ENCODE results near the gene ATP2B3. TPM values are rescaled to one million over a fixed set of nuclear protein-coding genes. Genes with fewer than 3 reads are reported as not detected.

ATP2B3 gene
- total and polyA plus RNA-seq, 2 donors (not counting 3 experiments of a cell fraction or from before 2014, with no cell fraction given): 0.01 to 0.07 TPM

- no peaks in the 10 kb centered on the region for H3K4me1 ChIP-seq (ENCODE audit: control insufficient read depth, extremely low read depth, insufficient read depth, low read length)
- no peak for DNase-seq (ENCODE audit: low read depth, low spot score)
- H4K20me1 ChIP-seq (replicated peaks; ENCODE audit: control insufficient read depth, extremely low read depth, insufficient read depth, low read length): no peaks in the 10 kb centered on the region
- H3K36me3 ChIP-seq (ENCODE audit: control insufficient read depth in 2 of 2, extremely low read depth in 1 of 2, insufficient read depth in 2 of 2, low read length in 2 of 2): no peaks in the 10 kb centered on the region
- POLR2A ChIA-PET: no interaction called here
- H3K79me2 ChIP-seq (ENCODE audit: control insufficient read depth, insufficient read depth, low read length): no peaks in the 10 kb centered on the region
- H3K27ac ChIP-seq (ENCODE audit: insufficient read depth, low read depth, low read length): no peak overlapping the region
- FAIRE-seq: no peak
- TF ChIP-seq POLR2AphosphoS5 (IDR thresholded peaks at IDR 0.05; ENCODE audit: insufficient read depth, low read depth, low read length) (no peak), GATA2 (IDR thresholded peaks at IDR 0.05; ENCODE audit: insufficient read depth, insufficient read length, low read depth, low read length) (peak; percentile 40), EZH2 (IDR thresholded peaks at IDR 0.05; ENCODE audit: borderline replicate concordance, low read depth, low read length, severe bottlenecking) (no peak)
- CTCF ChIA-PET: interaction anchor here (9.1 kb wide), 1 partner anchor 117 kb away, joined by 89 read pairs; no protein-coding TSS in a partner anchor
- H3K9me3 ChIP-seq (replicated peaks; ENCODE audit: control insufficient read depth, insufficient read depth, low read length): no peaks in the 10 kb centered on the region
- dilution Hi-C loops (cut with MboI; ENCODE audit: extremely low pct_ligation_motif_present, low sequenced_read_pairs) (no loop called here), intact Hi-C loops (cut with micrococcal nuclease) (no loop called here)
- BruUV-seq (replicated peaks): no TSS peak
- H3K4me3 ChIP-seq (replicated peaks in 1 of 3; ENCODE audit: insufficient read depth in 1 of 3, low read depth in 1 of 3, low read length in 3 of 3): no peak overlapping the region
- no peak overlapping the region for H2AFZ ChIP-seq (ENCODE audit: low read depth, low read length)
- H3K9ac ChIP-seq (replicated peaks; ENCODE audit: extremely low read depth, insufficient read depth, low read length): no peak overlapping the region
- H3K4me2 ChIP-seq (ENCODE audit: insufficient read depth, low read length): no peak overlapping the region
- no peaks in the 10 kb centered on the region for H3K27me3 ChIP-seq (ENCODE audit: control insufficient read depth in 2 of 2, insufficient read depth in 2 of 2, low read length in 2 of 2)
- H3K9me1 ChIP-seq (replicated peaks; ENCODE audit: control insufficient read depth, extremely low read depth, insufficient read depth, low read length): no peaks in the 10 kb centered on the region
These were observed 33.7 kb downstream of the ATP2B3 start for GRCh38 chrX:153551135-153551534.

- Histone ChIP-seq H3K79me2 (ENCODE audit: control insufficient read depth, insufficient read depth, low read length) (no peaks in the 10 kb centered on the region), H3K9me1 (replicated peaks; ENCODE audit: control insufficient read depth, extremely low read depth, insufficient read depth, low read length) (no peaks in the 10 kb centered on the region), H3K4me3 (replicated peaks in 1 of 3; ENCODE audit: insufficient read depth in 1 of 3, low read depth in 1 of 3, low read length in 3 of 3) (no peak overlapping the region), H4K20me1 (replicated peaks; ENCODE audit: control insufficient read depth, extremely low read depth, insufficient read depth, low read length) (no peaks in the 10 kb centered on the region), H3K4me2 (ENCODE audit: insufficient read depth, low read length) (no peak overlapping the region), H3K9ac (replicated peaks; ENCODE audit: extremely low read depth, insufficient read depth, low read length) (no peak overlapping the region), H3K27me3 (ENCODE audit: control insufficient read depth in 2 of 2, insufficient read depth in 2 of 2, low read length in 2 of 2) (no peaks in the 10 kb centered on the region), H3K27ac (ENCODE audit: insufficient read depth, low read depth, low read length) (no peak overlapping the region), H2AFZ (ENCODE audit: low read depth, low read length) (no peak overlapping the region), H3K4me1 (ENCODE audit: control insufficient read depth, extremely low read depth, insufficient read depth, low read length) (no peaks in the 10 kb centered on the region), H3K36me3 (ENCODE audit: control insufficient read depth in 2 of 2, extremely low read depth in 1 of 2, insufficient read depth in 2 of 2, low read length in 2 of 2) (no peaks in the 10 kb centered on the region), H3K9me3 (replicated peaks; ENCODE audit: control insufficient read depth, insufficient read depth, low read length) (no peaks in the 10 kb centered on the region)
- FAIRE-seq (peak; percentile 95), DNase-seq (ENCODE audit: low read depth, low spot score) (peak; percentile 24)
- BruUV-seq (replicated peaks): no TSS peak
- TF ChIP-seq CTCF (IDR thresholded peaks at IDR 0.05; ENCODE audit: extremely low read depth in 1 of 2, insufficient read depth in 1 of 2, low read depth in 1 of 2, low read length in 2 of 2): peak; percentile 48 to 71
- TF ChIP-seq FOS (IDR thresholded peaks at IDR 0.05; ENCODE audit: borderline replicate concordance, insufficient read depth, low read length): no peak
- ChIA-PET CTCF (interaction anchor here (0.7 to 9.1 kb wide), 15 partner anchors 9 to 153 kb away, joined by 3 to 89 read pairs (median 6); partner anchors contain the start of gene CCNQ), POLR2A (no interaction called here)
- dilution Hi-C loops (cut with MboI; ENCODE audit: extremely low pct_ligation_motif_present, low sequenced_read_pairs): no loop called here
- intact Hi-C loops (cut with micrococcal nuclease): loop anchor here (1.0 kb wide), 1 partner anchor 114 kb away; no protein-coding TSS in a partner anchor
These were observed 37.2 kb downstream of the ATP2B3 start for GRCh38 chrX:153554519-153555167.
